Kidney glomerular epithelial cell (primary cell): ENCODE results near the gene FYB1.
"Not testable (repeated sequence)": the region's sequence is repeated elsewhere in the genome, so short reads cannot be mapped to it uniquely, and the experiment has no call there.

Experiments
- DNase-seq: peaks from one replicate; lab custom pipeline; 2025; lab: John Stamatoyannopoulos, UW

The FYB1 gene

DNA sequence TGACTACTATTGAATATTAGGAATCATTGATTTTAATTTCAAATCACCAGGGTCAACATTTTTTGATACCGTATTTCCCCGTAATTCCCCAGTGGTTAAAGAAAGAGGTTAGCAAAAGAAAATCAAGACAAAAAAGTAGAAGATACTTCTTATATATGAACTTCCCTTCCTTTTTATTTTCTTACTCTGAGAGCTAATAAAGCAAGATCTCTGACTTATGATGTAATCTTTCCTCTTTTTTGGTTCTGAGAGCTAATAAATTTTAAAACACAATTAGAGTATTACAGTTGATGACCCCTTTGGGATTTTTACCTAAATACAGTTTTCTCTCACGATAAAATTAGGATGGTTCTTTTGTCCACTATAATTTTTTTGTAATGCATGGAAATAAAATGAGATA, 9.2 kb upstream of the FYB1 start:
- DNase-seq = no peak

GRCh38 chr5:39226558-39226957, 7.2 kb upstream of the FYB1 start:
- DNase-seq = no peak

DNA sequence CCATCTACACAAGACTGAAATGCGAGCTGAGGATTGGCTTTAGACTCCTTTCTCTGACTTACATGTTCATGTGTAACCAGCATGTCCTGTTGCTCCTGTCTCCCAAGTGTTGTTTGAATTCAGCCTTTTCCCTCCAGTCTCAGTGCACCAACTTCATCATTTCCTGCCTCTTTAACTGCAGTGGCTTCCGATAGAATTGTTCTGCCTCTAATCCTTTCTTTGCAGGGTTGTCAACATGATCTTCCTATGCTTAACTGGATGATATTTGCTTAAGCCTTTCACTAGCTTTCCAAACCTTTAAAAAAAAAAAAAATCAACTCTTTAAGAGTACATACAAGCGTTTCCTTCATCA, 6.7 kb upstream of the FYB1 start:
- no peak for DNase-seq

- no peak for DNase-seq
Measured at GRCh38 chr5:39225405-39226099, 6.2 kb upstream of the FYB1 start.

GRCh38 chr5:39224196-39224761, 4.9 kb upstream of the FYB1 start:
- no peak for DNase-seq

GRCh38 chr5:39223565-39224156, 4.3 kb upstream of the FYB1 start:
- no peak for DNase-seq

- DNase-seq = not testable (repeated sequence)
Measured at GRCh38 chr5:39221671-39222070, 2.3 kb upstream of the FYB1 start.

GRCh38 chr5:39220280-39221030, 1.1 kb upstream of the FYB1 start:
- DNase-seq = no peak

DNA sequence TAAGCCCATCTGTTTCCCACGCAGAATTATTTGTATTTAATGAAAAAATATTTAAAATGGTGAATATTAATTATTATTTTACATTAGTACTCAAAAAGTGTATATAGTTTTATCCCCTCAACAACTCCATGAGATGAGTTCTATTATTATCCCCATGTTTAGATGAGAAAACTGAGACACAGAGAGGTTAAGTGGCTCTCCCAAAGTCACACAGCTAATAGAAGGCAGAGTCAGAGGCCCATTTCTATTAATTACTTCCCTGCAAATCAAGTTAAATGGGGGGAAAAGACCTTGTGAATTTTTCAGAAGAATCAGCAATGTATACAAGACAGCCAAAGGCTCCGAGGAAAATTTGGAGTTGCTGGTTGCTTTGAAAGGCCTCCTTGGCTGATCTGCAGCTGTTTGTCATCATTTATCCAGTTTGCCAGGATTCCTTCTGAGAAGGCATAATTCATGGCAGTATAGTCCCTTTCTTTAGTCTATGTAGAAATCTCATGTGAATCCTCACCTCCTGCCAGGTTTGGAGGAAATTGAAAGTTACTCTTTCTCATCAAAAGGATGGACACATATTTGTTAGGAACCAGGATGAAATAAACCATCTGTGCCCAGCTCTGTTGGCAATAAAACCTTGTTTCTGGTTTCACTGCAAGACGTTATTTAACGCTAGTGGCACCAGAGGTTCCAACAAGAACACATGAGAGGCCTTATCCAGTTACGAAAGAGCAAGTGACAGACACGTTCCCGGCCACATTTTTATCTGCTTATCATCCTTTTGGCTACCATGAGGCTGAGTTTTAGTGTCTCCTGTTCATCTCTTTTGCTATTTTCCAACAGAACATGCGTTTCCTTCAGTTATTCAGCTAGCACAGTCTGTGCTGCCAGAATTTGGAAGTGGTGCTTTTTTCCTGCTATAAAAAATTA, 621 bp downstream of the FYB1 start:
- no peak for DNase-seq

GRCh38 chr5:39217365-39218281, 1.7 kb downstream of the FYB1 start:
- peak; percentile 72 for DNase-seq

DNA sequence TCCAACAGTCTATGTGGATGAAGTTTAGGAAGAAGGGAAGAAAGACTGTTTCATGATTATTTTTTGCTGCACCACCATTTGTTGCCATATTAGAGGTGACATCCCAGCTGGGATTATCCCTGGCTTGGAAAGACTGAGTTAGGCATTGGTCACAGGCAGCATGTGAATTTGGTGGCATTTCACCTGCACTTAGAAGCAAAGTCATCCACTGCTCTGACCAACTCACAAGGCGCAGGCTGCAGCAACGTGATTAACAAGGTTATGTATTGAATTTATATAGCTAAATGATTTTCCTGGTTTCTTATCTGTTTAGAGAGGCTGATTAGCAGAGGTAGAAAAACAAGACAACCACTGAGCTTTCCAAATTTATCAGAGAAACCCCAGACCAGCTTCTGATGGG, 2.7 kb downstream of the FYB1 start:
- DNase-seq = no peak

- no peak for DNase-seq
Measured at GRCh38 chr5:39215857-39216256, 3.5 kb downstream of the FYB1 start.

GRCh38 chr5:39214912-39215709, 4.3 kb downstream of the FYB1 start:
- DNase-seq = no peak

- DNase-seq = no peak
Measured at GRCh38 chr5:39213447-39214207, 5.7 kb downstream of the FYB1 start.

GRCh38 chr5:39211773-39212172, 7.6 kb downstream of the FYB1 start:
- DNase-seq = no peak

DNA sequence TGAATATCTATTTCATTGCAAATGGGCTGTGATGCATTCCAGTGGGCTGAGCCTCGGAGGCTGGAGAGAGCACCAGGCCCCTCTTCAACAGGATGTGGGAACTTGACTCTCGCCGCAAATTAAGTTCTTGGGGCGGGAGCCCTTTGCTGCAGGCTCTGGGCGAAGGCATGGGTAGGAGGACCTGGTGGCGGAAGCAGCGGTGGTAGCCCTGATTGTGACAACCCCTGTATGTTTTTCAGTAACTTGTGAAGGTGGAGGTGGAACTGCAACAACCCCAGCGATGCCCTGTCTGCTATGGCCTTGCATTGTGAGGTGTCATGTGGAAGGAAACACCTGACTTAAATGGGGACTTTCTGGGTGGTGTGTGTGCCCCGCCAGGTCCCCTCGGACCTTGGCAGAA, 9.4 kb downstream of the FYB1 start:
- DNase-seq = no peak

DNA sequence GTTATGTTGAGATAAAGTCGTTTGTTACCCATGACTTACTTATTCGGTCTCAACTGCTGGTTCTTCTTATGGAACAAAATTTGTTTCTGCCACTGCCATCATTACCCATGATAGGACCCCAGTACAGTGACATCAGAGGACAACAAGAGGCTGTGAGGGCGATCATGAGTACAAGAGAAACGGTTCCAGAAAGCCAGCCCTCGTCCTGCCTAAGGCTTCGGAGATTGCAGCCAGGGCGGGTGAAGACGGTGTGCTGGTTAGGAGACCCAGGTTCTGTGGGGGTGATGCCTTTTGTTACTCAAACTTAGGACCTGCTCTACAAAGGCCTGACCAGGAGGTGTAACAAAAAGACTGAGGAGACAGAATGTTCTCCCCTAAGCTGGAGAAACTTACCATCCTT, 10.9 kb downstream of the FYB1 start:
- DNase-seq = no peak

GRCh38 chr5:39207345-39208045, 11.9 kb downstream of the FYB1 start:
- no peak for DNase-seq
